Mucosa of gallbladder (tissue), 1 donor: ENCODE measurements around the gene ITGB1. TPM values are rescaled to one million over a fixed set of nuclear protein-coding genes. Genes with fewer than 3 reads are reported as not detected.
"Not testable (repeated sequence)": the region's sequence is repeated elsewhere in the genome, so short reads cannot be mapped to it uniquely, and the experiment has no call there.

Source experiments
- DNase-seq: peaks from one replicate; pipeline ENCODE4 v3.0.0-alpha.2; 2020; ENCODE audit warnings: low spot score
- total RNA-seq: library from RNA; stranded (reverse); gene quantifications from one replicate; pipeline ENCODE4 v1.2.1, GENCODE V29; 2021
- donor health status: DM: no; HTN: no; CAD: no.

Gene ITGB1
- 596 TPM for total RNA-seq

DNA sequence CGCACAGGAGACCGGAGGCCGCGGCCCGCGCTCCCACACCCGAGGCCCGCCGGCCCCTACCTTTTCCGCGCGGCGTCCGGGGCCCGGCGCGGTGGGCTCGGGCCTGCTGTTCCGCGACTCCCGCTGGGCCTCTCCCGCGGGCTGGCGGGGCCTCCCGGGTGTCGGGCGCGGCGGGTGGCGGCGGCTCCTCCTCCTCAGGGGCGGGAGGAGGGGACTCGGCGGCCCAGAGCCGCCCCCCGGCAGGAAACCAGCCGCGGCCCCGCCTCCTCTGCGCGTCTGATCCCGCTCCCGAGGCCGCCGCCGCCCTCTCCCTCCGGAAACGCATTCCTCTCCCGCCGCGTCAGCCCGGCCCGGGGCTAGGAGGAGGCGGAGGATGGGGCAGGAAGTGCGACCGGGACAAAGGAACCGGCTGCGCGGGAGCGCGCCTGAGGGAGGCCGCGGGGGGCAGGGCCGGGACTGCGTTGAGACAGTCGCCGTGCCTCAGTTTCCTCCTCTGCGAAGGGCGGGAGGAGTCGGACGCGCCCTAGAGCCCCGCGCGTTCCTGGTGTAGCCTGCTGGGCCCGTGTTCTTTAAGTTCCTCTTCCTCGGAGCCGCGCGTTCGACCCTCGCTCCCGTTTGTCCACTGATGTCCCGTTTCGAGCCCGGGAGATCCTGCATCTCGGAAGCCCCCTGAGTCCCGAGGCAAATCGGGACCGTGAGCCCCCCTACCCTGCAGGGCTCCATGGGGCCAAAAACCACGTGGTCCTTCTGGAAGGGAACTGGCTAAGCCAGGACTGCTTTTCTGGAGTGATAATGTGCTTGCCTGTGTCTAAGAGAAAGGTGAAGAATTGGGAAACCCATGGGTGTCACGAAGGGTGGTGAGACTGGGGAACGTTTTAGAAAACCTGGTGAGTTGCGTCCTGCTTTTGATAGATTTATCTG, at the start of gene ITGB1:
TSS of gene ITGB1 (minus strand) at position 146 of the 921 bp plus-strand sequence. CDS start 22,672 bp downstream, outside the sequence.
- DNase-seq: peak; percentile 96

DNA sequence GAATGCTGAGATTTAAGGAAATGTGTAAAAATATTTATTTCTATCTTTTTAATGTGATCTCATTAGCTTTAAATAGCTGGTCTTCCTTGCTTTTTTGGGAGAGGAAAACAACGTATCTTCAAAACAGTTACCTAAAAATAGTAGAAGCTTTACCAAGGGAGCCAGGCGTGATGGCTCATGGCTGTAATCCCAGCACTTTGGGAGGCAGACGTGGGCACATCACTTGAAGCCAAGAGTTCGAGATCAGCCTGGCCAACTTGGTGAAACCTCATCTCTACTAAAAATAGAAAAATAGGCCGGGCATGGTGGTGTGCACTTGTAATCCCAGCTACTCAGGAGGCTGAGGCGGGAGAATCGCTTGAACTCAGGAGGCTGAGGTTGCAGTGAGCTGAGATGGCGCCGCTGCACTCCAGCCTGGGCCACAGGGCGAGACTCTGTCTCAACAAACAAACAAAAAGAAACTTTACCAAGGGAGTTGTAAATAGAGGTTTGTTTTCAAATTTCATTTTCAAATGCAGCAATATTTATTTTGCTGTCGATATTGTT, 48.4 kb upstream of the ITGB1 start:
- no peak for DNase-seq

DNA sequence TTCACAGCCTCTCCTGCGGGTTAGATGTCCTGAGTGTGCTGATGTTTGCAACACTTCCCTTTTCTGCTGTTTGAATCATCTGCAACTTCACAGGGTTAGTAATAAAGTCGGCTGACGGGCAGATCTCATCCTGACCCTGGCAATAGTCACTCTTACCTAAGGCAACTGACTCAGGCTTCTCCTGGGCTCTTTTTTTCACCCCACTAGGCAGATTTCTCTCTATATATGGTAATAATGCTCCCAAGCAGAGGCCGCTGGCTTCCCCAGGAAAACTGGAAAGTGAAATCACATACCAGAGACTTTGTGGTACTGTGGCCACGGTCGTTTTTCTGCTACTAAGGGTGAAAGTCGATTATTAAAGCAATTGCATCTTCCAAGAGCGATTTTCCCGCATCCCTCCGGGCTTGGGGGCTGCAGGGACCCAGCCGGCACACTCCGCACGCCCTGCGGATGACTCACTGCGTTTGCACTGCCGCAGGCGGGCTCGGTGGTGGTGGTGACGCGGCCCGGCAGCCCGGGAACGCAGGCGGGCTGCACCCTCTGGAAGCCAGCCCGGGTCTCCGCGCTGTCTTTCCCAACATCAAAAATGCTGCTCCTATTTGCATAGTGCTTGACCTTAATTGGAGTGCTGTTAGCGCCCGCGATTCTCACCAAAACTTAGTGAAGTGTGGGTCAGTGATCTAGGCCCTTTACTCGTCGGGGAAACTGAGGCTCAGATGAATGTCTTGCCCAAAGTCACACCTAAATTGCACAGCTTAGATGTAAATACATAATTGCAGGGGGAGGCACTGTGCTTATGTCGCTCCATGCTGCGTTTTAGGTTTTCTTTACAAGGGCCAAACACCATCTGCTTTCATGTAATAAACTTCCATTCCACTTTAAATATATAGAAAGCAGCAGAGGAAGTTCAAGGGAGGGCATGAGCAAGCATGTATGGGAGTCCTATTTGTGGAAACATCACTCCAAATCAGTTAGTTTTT, 47.6 kb upstream of the ITGB1 start:
- DNase-seq: peak; percentile 75

DNA sequence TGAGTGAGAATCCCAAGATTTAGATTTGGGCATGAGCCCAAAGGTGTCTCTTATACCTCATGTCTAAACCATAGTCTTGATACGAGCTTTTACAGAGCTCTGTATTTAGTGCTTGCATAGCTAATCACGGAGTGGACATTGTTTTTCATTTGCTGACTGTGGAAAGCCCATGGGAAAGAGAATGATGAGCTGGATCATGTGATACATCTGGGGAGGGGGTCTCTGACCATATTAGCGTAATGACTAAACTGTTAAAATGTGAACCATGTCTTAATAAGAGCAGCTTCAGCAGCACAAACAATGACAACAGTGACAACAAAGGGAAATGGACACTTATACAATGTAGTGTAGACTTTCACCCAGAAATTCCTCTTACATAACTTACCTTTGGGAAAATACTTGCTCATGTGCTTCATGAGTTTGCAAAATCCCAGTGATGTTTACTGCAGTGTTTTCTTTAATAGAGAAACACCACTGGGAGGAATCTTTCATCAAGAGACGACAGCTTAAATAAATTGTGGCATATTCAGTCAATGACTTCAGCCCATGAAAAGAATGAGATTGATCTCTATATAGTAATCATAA, 44.0 kb upstream of the ITGB1 start:
- DNase-seq: no peak

DNA sequence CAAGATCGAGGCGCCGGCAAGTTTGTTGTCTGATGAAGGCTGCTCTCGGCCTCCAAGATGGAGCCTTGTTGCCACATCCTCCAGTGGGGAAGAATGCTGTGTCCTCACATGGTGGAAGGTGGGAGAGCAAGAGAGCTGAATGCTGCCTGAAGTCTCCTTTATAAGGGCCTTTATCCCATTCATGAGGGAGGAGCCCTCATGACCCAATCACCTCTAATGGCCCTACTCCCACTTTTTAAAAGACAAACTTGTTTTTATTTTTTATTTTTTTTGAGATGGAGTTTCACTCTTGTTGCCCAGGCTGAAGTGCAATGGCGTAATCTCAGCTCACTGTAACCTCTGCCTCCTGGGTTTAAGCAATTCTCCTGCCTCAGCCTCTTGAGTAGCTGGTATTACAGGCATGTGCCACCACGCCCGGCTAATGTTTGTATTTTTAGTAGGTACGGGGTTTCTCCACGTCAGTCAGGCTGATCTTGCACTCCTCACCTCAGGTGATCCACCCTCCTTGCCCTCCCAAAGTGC, 40.1 kb upstream of the ITGB1 start:
- not testable (repeated sequence) for DNase-seq

DNA sequence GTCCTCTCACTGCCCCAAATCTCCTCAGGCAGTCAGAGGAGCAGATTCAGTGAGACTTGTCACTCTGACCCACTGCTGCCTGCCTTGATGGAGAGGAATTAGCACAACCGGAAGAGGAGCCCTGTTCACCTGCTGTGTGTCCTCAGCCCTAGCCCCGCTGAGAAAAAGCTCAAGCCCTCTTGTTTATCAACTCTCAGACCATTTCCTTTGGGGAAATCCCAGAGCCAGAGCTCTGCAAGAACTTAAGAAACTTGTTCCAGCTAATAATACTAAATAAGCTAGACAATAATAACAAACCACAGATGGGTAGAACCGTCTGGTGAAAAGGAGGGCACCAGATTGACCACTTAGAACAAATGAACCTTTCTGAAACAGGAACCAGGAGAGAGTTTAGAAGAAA, 37.7 kb upstream of the ITGB1 start:
- no peak for DNase-seq

DNA sequence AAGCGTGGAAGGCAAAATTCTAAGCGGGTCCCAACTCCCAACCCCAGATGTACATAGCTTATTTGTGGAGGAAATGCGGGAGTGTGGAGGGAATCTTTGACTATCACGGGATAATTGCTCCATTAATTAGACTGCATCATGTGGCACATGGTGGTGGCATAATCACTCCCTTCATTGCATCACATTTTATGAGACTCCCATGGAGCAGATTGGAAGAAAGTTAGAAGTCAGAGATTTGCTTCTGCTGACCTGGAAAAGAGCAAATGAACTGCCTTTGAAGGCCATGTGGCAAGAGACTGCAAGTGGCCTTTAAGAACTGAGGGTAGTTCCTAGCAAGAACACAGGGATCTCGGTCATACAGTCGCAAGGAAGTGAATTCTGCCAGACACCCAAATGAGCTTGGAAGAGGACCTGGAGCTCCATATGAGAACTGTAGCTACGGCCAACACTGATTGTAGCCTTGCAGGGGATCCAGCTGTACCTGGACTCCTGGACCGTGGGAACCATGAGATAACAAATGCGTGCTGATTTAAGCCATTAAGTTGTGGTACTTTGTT, 37.1 kb upstream of the ITGB1 start:
- DNase-seq: no peak

DNA sequence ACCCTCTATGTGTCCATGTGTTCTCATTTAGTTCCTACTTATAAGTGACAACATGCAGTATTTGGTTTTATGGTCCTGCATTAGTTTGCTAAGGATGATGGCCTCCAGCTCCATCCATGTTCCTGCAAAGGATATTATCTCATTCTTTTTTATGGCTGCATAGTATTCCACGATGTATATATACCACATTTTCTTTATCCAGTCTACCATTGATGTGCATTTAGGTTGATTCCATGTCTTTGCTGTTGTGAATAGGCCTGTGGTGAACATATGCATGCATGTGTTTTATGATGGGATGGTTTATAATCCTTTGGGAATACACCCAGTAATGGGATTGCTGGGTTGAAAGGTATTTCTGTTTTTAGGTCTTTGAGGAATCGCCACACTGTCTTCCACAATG, 36.6 kb upstream of the ITGB1 start:
- DNase-seq: not testable (repeated sequence)

DNA sequence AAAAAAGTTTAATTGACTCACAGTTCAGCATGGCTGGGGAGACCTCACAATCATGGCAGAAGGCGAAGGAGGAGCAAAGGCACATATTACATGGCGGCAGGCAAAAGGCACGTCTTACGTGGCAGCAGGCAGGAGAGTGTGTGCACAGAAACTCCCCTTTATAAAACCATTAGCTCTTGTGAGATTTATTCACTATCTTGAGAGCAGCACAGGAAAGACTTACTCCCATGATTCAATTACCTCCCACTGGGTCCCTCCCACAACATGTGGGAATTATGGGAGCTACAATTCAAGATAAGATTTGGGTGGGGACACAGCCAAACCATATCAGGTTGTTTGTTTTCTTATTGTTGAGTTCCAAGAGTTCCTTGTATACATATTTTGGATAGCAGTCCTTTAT, 34.3 kb upstream of the ITGB1 start:
- DNase-seq: not testable (repeated sequence)

DNA sequence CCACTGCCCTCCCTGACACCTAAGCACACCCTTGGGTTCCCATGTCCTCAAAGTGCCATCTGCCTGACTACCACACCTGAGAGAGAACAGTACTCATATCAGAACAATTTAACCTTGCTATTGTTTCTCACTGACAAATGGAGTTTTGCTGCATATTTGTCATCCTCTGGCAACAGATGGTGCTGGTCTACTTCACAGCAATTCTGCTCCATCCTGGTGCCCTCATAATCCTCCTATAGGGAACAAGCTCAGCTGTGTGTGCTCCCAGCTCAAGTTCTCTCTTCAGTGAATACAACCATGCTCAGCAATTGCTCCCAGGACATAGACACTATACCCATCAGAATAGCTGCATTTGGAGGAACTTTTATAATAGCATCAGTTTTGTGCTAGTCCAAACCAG, 32.8 kb upstream of the ITGB1 start:
- no peak for DNase-seq

DNA sequence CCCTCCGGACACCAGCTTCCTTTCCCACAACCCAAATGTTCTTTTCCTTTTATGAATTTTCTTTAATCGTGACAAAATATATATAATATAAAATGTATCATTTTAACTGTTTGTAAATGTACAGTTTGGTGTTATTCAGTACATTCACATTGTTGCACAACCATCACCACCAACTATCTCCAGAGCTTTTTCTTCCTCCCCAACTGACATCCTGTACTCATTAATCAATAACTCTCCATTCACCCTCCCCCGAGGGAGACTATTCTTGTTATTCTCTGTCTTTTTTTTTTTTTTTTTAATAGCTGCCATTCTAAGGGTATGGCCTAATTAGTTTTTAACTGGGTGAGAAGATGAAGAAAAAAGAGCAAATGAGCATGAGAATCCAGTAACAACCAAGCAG, 30.6 kb upstream of the ITGB1 start:
- DNase-seq: no peak

DNA sequence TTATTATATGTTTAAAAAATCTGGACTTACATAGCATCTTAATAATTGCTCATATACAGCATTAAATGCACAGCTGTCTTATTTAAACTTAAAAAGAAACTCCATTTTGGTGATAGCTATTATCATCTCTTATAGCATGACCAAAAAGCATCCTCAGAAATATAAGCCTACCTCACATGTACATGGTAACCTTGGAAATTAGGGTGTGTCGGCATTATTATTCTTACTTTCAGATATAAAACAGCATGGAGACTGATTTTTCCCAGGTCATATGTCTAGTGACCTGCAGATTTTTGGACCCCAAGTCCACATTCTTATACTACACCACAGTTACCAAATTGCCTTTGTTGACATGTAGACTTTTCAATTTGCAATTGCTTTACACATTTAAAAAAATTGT, 29.1 kb upstream of the ITGB1 start:
- DNase-seq: no peak

DNA sequence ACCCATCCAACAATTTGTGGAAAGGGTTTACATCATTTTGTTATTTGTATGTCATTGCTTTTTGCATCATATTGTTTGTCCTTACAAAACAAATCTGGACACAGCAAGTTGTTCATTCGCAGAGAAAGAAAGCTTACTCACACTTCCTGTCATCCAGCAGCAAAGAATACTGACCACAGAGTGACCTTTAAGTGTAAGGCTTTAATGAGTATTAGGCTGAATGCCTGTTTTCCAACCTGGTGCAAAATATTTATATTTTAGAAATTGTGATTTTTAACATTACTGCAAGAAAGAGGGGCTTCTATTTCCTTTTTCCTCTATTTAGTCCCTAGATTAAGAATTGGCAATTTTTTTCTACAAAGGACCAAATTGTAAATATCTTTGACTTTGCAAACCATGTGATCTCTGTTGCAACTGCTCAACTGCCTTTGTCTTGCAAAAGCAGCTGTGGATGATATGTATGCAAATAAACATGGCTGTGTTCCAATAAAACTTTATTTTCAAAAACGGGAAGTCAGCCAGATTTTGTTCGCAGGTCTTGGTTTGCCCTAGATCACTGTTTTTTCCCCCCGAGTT, 27.8 kb upstream of the ITGB1 start:
- DNase-seq: no peak

DNA sequence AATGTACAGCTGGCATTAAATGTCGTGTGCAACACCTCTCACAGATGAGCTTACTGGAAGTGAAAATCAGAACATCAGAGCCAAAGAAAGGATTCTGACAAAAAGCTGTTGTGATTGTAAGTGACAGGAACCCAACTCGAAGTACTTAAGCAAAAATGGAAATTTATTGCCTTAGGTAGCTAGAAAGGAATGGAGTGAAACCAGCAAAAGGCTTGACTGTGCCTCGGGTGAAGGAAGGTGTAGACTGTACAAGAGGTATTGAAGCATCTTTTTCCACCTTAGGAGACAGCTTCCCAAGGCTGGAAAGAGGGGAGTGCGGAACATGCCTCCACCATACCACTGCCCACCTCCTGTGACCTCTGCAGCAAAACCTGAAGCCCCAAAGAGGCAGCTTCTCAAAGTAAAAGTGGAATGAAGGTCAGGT, 27.3 kb upstream of the ITGB1 start:
- no peak for DNase-seq

DNA sequence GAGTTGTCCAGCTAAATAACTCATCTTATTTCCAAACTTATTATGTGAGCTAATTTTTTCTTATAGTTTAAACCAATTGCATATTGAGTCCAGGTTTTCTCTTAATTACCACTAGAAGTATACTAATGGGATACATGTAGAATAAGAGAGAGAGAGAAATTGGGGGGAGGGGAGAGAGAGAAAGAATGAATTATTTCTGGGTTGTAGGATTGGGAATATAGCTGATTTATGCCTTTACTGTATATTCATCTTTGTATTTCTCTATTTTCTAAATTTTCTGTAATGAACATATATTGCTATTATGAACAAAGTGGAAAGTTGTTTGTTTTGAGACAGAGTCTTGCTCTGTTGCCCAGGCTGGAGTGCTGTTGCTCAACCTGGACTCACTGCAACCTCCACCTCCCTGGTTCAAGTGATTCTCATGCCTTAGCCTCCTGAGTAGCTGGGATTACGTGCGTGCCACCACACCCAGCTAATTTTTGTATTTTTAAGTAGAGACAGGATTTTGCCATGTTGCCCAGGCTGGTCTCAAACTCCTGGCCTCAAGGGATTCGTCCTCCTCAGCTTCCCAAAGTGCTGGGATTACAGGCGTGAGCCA, 26.1 kb upstream of the ITGB1 start:
- DNase-seq: no peak

DNA sequence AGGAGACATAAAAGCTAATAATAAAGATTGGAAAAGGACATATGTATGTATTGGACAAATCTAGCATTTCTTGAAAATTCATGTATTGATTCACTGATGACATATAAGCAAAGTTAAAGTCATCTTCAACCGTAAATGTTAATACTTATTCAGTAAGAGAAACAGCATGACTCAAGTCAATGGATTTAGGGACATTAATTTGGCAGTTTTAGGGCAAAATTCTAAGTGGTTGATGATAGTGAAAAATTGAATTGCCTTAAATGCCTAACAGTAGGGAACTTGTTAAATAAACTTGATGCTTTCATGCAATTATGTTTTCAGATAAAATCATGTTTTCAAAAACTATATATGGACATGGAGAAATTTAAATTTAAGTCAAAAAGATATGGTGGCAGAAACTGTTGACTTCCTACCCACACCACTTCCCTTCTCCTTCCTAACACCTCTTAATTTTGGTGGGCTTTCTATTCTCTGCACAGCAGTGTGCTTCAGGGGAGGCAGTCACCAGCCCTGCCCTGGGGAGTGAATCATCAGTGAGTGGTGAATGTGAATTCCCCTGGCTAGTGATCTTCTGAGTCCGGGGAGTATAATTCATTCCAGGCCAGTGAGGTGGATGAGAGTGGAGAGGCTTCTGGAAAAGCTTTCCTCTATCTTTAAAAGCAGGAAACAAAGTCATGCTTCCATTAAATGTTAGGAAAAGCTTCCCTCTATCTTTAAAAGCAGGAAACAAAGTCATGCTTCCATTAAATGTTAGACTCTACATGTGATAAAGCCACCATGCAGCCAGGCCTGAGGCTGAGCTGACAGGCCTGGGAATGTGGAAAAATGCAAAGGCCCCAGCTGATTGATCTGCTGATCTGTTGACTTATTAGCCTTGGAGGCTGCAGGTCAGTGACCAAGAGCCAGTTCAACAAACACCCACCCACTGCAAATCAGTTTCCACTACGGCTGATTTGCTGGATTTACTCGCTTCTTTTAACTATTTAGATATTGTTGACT, 25.2 kb upstream of the ITGB1 start:
- DNase-seq: no peak

DNA sequence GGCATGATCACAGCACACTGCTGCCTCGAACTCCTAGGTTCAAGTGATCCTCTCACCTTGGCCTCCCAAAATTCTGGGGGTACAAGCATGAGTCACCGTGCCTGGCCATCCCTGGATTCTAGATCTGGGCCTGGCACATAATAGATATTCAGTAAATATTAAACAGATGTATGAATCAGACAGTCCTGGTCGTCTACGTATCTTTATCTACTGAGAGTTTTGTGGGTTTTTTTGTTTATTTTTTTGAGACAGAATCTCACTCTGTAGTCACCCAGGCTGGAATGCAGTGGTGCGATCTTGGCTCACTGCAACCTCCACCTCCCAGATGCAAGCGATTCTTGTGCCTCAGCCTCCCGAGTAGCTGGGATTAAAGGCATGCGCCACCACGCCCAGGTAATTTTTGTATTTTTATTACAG, 24.3 kb upstream of the ITGB1 start:
- DNase-seq: no peak

DNA sequence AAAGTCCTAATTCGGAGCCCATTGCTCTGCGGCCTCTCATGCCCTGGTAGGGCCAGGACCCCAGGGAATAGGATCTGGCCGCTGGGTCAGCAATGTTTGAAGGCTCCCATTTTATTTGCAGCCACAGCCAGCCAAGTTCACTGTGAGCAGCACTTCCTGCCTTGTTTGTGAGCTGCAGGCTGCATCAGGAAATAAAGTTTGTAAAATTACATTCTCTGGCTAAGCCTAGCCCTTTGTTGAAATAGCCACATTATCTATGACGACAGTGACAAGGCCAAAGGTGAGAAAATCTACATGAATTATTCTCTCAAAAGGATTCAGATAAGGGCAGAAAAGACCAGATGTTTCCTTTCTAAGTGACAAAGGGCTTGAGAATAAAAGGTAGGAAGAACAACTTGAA, 23.7 kb upstream of the ITGB1 start:
- DNase-seq: peak; percentile 63
